Smooth muscle cell (in vitro differentiated cells): Measurements from ENCODE around the gene TMEM131L. TPM values are rescaled to one million over a fixed set of nuclear protein-coding genes. Genes with fewer than 3 reads are reported as not detected.
"Not testable (repeated sequence)": the region's sequence is repeated elsewhere in the genome, so short reads cannot be mapped to it uniquely, and the experiment has no call there.

Experiments
- DNase-seq: peaks from one replicate; lab custom pipeline; 2025; ENCODE audit not compliant: unreplicated experiment; lab: John Stamatoyannopoulos, UW
- H2AFZ ChIP-seq: fragments of 200-600 bp; sonication (generic); 2 replicates; pipeline ENCODE4 v1.6.0; 2016; ENCODE audit warnings: antibody characterized with exemption, low read depth, mild to moderate bottlenecking
- H3F3A ChIP-seq: fragments of 200-600 bp; sonication (generic); 2 replicates; pipeline ENCODE4 v1.6.0; 2017; ENCODE audit warnings: antibody characterized with exemption, low read depth
- H3K27ac ChIP-seq: fragments of 200-600 bp; sonication (generic); 2 replicates; pipeline ENCODE4 v1.5.1; 2016; ENCODE audit warnings: low read depth, mild to moderate bottlenecking
- H3K27me3 ChIP-seq: fragments of 200-600 bp; sonication (generic); 2 replicates; pipeline ENCODE4 v1.6.1; 2016; ENCODE audit warnings: low read depth, mild to moderate bottlenecking
- H3K36me3 ChIP-seq: fragments of 200-600 bp; sonication (generic); 2 replicates; pipeline ENCODE4 v1.5.1; 2016; ENCODE audit warnings: low read depth
- H3K4me1 ChIP-seq: fragments of 200-600 bp; sonication (generic); 2 replicates; pipeline ENCODE4 v1.5.1; 2016; ENCODE audit warnings: low read depth
- H3K4me2 ChIP-seq: fragments of 200-600 bp; sonication (generic); 2 replicates; pipeline ENCODE4 v1.6.0; 2016; ENCODE audit warnings: mild to moderate bottlenecking
- H3K4me3 ChIP-seq: fragments of 200-600 bp; sonication (generic); 2 replicates; pipeline ENCODE4 v1.5.1; 2016; ENCODE audit warnings: mild to moderate bottlenecking
- H3K79me2 ChIP-seq: fragments of 200-600 bp; sonication (generic); 2 replicates; pipeline ENCODE4 v1.6.0; 2016; ENCODE audit warnings: low read depth, mild to moderate bottlenecking
- H3K9ac ChIP-seq: fragments of 200-600 bp; sonication (generic); 2 replicates; pipeline ENCODE4 v1.6.0; 2016; ENCODE audit warnings: low read depth
- H3K9me3 ChIP-seq: fragments of 200-600 bp; sonication (generic); replicated peaks from 2 replicates; pipeline ENCODE4 v1.5.1; 2016; ENCODE audit warnings: low read depth
- H4K20me1 ChIP-seq: fragments of 200-600 bp; sonication (generic); 2 replicates; pipeline ENCODE4 v1.6.0; 2016; ENCODE audit warnings: low read depth
- WGBS: methylation state at CpG from one replicate; pipeline ENCODE4 v1.1.7; 2016; ENCODE audit warnings: low lambda C conversion rate; 5-methylcytosine and 5-hydroxymethylcytosine counted together
- polyA plus RNA-seq: library from polyadenylated mRNA; unstranded; fragments of >200 nt; fragmentation: Nextera tagmentation; extraction: Ambion mirVana; gene quantifications from 2 replicates; pipeline ENCODE4 v1.2.1, GENCODE V29; 2016
- total RNA-seq: library from RNA; depleted of rRNA; stranded (reverse); fragments of >200 nt; gene quantifications from 2 replicates; pipeline ENCODE4 v1.2.3, GENCODE V29; 2014
- TF ChIP-seq, protein P1 (sequence below): fragments of 200-600 bp; sonication (generic); IDR thresholded peaks from 2 replicates; pipeline ENCODE4 v1.5.1; 2017; ENCODE audit warnings: borderline replicate concordance, mild to moderate bottlenecking, antibody characterized with exemption; ENCODE audit not compliant: insufficient read depth, poor library complexity, severe bottlenecking

Gene TMEM131L
- total and polyA plus RNA-seq, 2 experiments from 2014 or later = 4.3 to 6.7 TPM

DNA sequence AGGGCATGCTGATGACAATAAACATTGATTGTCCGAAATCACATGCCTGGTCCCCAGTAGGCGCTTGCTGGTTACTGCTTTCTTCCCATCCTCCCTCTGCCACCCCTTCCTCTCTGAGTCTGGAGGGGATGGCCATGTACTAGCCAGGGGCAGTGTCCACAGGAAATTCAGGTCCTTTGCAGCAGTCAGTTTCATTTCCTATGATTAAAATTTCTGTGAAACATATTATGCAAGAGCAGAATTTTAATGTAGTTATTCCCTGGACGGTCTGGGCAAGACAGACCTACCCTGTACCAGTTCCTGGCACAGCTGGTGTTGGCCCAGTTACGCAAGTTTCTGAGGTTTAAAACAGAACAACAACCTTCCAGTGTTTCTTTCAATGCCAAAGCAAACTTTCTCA lies 189.8 kb downstream of the TMEM131L start:
- WGBS = 92% methylated on average over 4 of the region's 4 CpGs
- no peak overlapping the region for H3K27ac ChIP-seq
- H3F3A ChIP-seq = no peaks in the 10 kb centered on the region
- no peaks in the 10 kb centered on the region for H3K79me2 ChIP-seq
- no peaks in the 10 kb centered on the region for H3K4me1 ChIP-seq
- H2AFZ ChIP-seq = no peak overlapping the region
- no peak overlapping the region for H3K4me3 ChIP-seq
- H3K9me3 ChIP-seq = no peaks in the 10 kb centered on the region
- no peaks in the 10 kb centered on the region for H3K27me3 ChIP-seq
- no peaks in the 10 kb centered on the region for H4K20me1 ChIP-seq
- TF ChIP-seq, protein P1, sequence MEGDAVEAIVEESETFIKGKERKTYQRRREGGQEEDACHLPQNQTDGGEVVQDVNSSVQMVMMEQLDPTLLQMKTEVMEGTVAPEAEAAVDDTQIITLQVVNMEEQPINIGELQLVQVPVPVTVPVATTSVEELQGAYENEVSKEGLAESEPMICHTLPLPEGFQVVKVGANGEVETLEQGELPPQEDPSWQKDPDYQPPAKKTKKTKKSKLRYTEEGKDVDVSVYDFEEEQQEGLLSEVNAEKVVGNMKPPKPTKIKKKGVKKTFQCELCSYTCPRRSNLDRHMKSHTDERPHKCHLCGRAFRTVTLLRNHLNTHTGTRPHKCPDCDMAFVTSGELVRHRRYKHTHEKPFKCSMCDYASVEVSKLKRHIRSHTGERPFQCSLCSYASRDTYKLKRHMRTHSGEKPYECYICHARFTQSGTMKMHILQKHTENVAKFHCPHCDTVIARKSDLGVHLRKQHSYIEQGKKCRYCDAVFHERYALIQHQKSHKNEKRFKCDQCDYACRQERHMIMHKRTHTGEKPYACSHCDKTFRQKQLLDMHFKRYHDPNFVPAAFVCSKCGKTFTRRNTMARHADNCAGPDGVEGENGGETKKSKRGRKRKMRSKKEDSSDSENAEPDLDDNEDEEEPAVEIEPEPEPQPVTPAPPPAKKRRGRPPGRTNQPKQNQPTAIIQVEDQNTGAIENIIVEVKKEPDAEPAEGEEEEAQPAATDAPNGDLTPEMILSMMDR = no peak
- H3K36me3 ChIP-seq = no peaks in the 10 kb centered on the region
- no peak overlapping the region for H3K4me2 ChIP-seq
- DNase-seq = no peak
- no peak overlapping the region for H3K9ac ChIP-seq

DNA sequence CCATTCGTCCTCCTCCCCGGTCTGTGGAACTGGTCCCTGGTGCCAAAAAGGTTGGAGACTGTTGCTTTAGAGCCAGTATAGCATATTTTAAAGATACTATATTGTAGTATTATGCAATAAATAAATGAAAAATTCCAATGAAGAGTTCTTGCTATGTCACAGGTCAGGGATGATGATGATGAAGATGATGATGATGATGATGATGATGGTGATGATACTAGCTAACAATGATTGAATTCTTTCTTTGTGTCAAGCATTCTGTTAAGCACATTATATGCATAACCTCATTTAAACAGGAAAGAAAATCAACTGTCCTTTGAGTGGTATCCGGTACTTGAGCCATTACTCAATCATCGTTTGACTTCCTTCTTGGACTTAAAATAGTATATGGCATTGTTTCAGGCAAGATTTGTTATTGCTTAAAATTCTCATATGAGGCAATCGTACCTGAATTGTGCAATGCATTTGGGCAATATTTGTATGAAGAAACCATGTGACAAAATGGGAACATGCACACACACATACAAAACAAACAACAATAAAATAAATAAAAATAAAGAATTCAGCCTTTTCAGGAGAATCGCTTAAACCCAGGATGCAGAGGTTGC lies 195.2 kb downstream of the TMEM131L start:
- Histone ChIP-seq H3K27ac (no peak overlapping the region), H3K36me3 (no peaks in the 10 kb centered on the region), H3K4me1 (no peaks in the 10 kb centered on the region), H3K79me2 (no peaks in the 10 kb centered on the region), H3K27me3 (no peaks in the 10 kb centered on the region), H4K20me1 (no peaks in the 10 kb centered on the region), H3K9me3 (no peaks in the 10 kb centered on the region), H3K4me2 (no peak overlapping the region), H3K9ac (no peak overlapping the region), H2AFZ (no peak overlapping the region), H3K4me3 (no peak overlapping the region), H3F3A (no peaks in the 10 kb centered on the region)
- TF ChIP-seq, protein P1 = no peak
- 88% methylated on average over 6 of the region's 6 CpGs for WGBS
- DNase-seq = no peak

DNA sequence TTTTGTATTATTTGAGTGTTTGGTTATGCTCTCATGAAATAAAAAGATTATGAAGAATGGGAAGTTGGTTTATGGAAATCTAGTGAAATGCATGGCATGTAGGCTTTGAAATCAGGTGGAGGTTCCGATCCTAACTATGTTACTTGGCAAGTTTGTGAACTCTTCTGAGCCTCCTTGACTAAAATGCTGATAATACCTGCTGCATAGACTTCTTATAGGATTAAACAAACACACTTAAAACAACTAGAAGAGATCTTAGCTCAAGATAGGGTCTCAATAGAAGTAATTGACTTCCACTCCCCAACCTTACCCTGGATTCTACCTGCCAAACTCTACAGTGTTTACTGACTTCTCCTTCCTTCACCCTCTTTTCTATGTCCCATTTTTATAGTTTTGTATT lies 195.7 kb downstream of the TMEM131L start:
- WGBS = 95% methylated on average over 1 of the region's 1 CpG
- Histone ChIP-seq H3K36me3 (no peaks in the 10 kb centered on the region), H3K79me2 (no peaks in the 10 kb centered on the region), H3K9ac (no peak overlapping the region), H3K4me2 (no peak overlapping the region), H3K4me3 (no peak overlapping the region), H3K27ac (no peak overlapping the region), H4K20me1 (no peaks in the 10 kb centered on the region), H2AFZ (no peak overlapping the region), H3K4me1 (no peaks in the 10 kb centered on the region), H3K27me3 (no peaks in the 10 kb centered on the region), H3F3A (no peaks in the 10 kb centered on the region), H3K9me3 (no peaks in the 10 kb centered on the region)
- TF ChIP-seq, protein P1 = no peak
- no peak for DNase-seq

DNA sequence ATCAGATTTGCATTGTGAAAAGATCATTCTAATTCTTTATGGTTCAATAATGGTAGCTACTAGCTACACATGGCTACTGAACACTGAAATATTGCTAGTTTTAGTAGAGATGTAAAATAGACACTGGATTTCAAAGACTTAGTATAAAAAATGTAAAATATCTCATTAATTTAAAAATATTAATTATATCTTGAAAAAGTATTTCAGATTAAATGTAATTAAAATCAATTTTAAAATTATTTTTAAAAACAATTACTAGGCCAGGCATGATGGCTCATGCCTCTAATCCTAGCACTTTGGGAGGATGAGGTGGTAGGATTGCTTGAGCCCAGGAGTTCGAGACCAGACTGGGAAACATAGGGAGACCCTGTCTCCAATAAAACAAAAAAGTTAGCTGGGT lies 197.5 kb downstream of the TMEM131L start:
- H2AFZ ChIP-seq = no peak overlapping the region
- TF ChIP-seq, protein P1 = no peak
- 88% methylated on average over 1 of the region's 1 CpG for WGBS
- H3K79me2 ChIP-seq = no peaks in the 10 kb centered on the region
- no peak overlapping the region for H3K4me2 ChIP-seq
- H4K20me1 ChIP-seq = no peaks in the 10 kb centered on the region
- no peaks in the 10 kb centered on the region for H3K9me3 ChIP-seq
- H3K4me3 ChIP-seq = no peak overlapping the region
- no peaks in the 10 kb centered on the region for H3K4me1 ChIP-seq
- DNase-seq = no peak
- no peaks in the 10 kb centered on the region for H3K36me3 ChIP-seq
- H3F3A ChIP-seq = no peaks in the 10 kb centered on the region
- no peaks in the 10 kb centered on the region for H3K27me3 ChIP-seq
- no peak overlapping the region for H3K27ac ChIP-seq
- H3K9ac ChIP-seq = no peak overlapping the region

DNA sequence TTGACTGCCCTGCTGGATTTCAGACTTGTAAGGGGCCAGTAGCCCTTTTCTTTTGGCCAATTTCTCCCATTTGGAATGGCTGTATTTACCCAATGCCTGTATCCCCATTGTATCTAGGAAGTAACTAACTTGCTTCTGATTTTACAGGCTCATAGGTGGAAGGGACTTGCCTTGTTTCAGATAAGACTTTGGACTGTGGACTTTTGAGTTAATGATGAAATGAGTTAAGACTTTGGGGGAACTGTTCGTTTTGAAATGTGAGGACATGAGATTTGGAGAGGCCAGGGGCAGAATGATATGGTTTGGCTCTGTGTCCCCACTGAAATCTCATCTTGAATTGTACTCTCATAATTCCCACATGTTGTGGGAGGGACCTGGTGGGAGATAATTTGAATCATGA lies 200.3 kb downstream of the TMEM131L start:
- not testable (repeated sequence) for H3K9me3 ChIP-seq, H3K4me3 ChIP-seq, H3K4me1 ChIP-seq, H3K36me3 ChIP-seq, H2AFZ ChIP-seq, DNase-seq, H3K79me2 ChIP-seq, H3K27me3 ChIP-seq, H3K9ac ChIP-seq, H3K27ac ChIP-seq, H4K20me1 ChIP-seq, H3K4me2 ChIP-seq, H3F3A ChIP-seq
- WGBS = 82% methylated on average over 1 of the region's 1 CpG
